CD4-positive, alpha-beta memory T cell (primary cell): ENCODE measurements around the gene FAM217B. TPM values are rescaled to one million over a fixed set of nuclear protein-coding genes. Genes with fewer than 3 reads are reported as not detected.

Source experiments
- CTCF ChIA-PET: fragments of 350-600 bp; sonication (Branson Sonifier 250); formaldehyde crosslinking; loops from one replicate; lab custom pipeline; 2021; ENCODE audit warnings: inconsistent platforms; ENCODE audit not compliant: partially characterized antibody; lab: Charles Lee
- POLR2A ChIA-PET: fragments of 350-600 bp; sonication (Branson Sonifier 250); formaldehyde crosslinking; loops from one replicate; lab custom pipeline; 2021; ENCODE audit not compliant: partially characterized antibody; lab: Charles Lee
- DNase-seq, 5 donors: peaks; one replicate each; pipeline versions ENCODE4 v3.0.0 to v3.0.0-alpha.2; 2020 to 2022; ENCODE audit warnings: mixed read lengths in 1 of 5
- H3K27ac ChIP-seq: one replicate; pipeline ENCODE4 v1.7.0; 2013; ENCODE audit warnings: low read depth, low read length
- H3K27me3 ChIP-seq: 2 replicates; pipeline ENCODE4 v1.7.0; 2013; ENCODE audit warnings: mild to moderate bottlenecking, low read length, moderate library complexity; ENCODE audit not compliant: insufficient read depth
- H3K36me3 ChIP-seq: 2 replicates; pipeline ENCODE4 v1.7.0; 2013; ENCODE audit warnings: mild to moderate bottlenecking, low read length, moderate library complexity; ENCODE audit not compliant: insufficient read depth
- H3K4me1 ChIP-seq: 2 replicates; pipeline ENCODE4 v1.7.0; 2013; ENCODE audit warnings: mild to moderate bottlenecking, low read length, moderate library complexity; ENCODE audit not compliant: insufficient read depth
- H3K4me3 ChIP-seq, 2 donors: one replicate each; pipeline ENCODE4 v1.7.0; 2013; ENCODE audit warnings: low read length in 2 of 2, mild to moderate bottlenecking in 1 of 2
- H3K9me3 ChIP-seq, 2 donors: one replicate each; pipeline ENCODE4 v1.7.0; 2013; ENCODE audit warnings: low read length in 2 of 2, control low read depth in 1 of 2; ENCODE audit not compliant: control insufficient read depth in 1 of 2
- H3K27ac Mint-ChIP-seq, 7 donors: one replicate each; pipeline ENCODE4 v1.8.0; 2020 to 2021; ENCODE audit warnings: mixed read lengths in 7 of 7, mild to moderate bottlenecking in 6 of 7, inconsistent platforms in 3 of 7, moderate library complexity in 3 of 7
- H3K27me3 Mint-ChIP-seq, 2 donors: one replicate each; pipeline ENCODE4 v1.8.0; 2020 to 2021; ENCODE audit warnings: mixed read lengths in 2 of 2
- H3K36me3 Mint-ChIP-seq, 2 donors: one replicate each; pipeline ENCODE4 v1.8.0; 2020 to 2021; ENCODE audit warnings: mixed read lengths in 2 of 2, inconsistent platforms in 1 of 2, mild to moderate bottlenecking in 1 of 2
- H3K4me1 Mint-ChIP-seq, 4 donors: one replicate each; pipeline ENCODE4 v1.8.0; 2020 to 2021; ENCODE audit warnings: mixed read lengths in 4 of 4, mild to moderate bottlenecking in 1 of 4
- H3K4me3 Mint-ChIP-seq, 8 donors: one replicate each; pipeline ENCODE4 v1.8.0; 2020 to 2021; ENCODE audit warnings: mixed read lengths in 8 of 8, mild to moderate bottlenecking in 7 of 8, moderate library complexity in 6 of 8, inconsistent platforms in 3 of 8
- H3K9me3 Mint-ChIP-seq, 8 donors: one replicate each; pipeline ENCODE4 v1.8.0; 2020 to 2021; ENCODE audit warnings: mixed read lengths in 8 of 8, mild to moderate bottlenecking in 5 of 8, inconsistent platforms in 3 of 8, moderate library complexity in 1 of 8
- intact Hi-C: fragments of 100-400 bp; cut with micrococcal nuclease; formaldehyde crosslinking; loops from one replicate; pipeline ENCODE4 v1.15.1; 2023
- polyA plus RNA-seq, 2 donors: library from polyadenylated mRNA; unstranded; fragments of 300-500 nt; fragmentation: Illumina TruSeq; gene quantifications; one replicate each; pipeline ENCODE4 v1.2.3, GENCODE V29; 2021
- total RNA-seq, 2 experiments: library from RNA; stranded (reverse); gene quantifications; one replicate each; pipeline ENCODE4 v1.2.3, GENCODE V29; 2021

The FAM217B gene
- total and polyA plus RNA-seq, 4 experiments from 2014 or later, result 13.4 to 44.1 (median 34.3) TPM

- no peak overlapping the region for H3K27ac Mint-ChIP-seq
- no peak for DNase-seq
- CTCF ChIA-PET, result no interaction called here
Measured at GRCh38 chr20:59994697-59995122, 54.5 kb downstream of the FAM217B start.

GRCh38 chr20:59996108-59996507, 55.9 kb downstream of the FAM217B start:
- Histone ChIP-seq H3K4me3 (no peak overlapping the region), H3K9me3 (no peaks in the 10 kb centered on the region), H3K27me3 (no peaks in the 10 kb centered on the region), H3K27ac (no peak overlapping the region), H3K4me1 (no peaks in the 10 kb centered on the region), H3K36me3 (no peaks in the 10 kb centered on the region)
- no peaks in the 10 kb centered on the region for H3K4me1 Mint-ChIP-seq
- H3K27ac Mint-ChIP-seq, result no peak overlapping the region
- no peak for DNase-seq
- ChIA-PET POLR2A (no interaction called here), CTCF (interaction anchor here (1.0 kb wide), 1 partner anchor 62 kb away, joined by 4 read pairs; no protein-coding TSS in a partner anchor)
- no peaks in the 10 kb centered on the region for H3K9me3 Mint-ChIP-seq
- peaks cover 0 to 47% of the 10 kb centered on the region in 2 donors for H3K36me3 Mint-ChIP-seq
- H3K4me3 Mint-ChIP-seq, result no peak overlapping the region
- intact Hi-C loops, result no loop called here
- peaks cover 2 to 3% of the 10 kb centered on the region in 2 donors for H3K27me3 Mint-ChIP-seq

More at GRCh38 chr20:59994697-59995122, 54.5 kb downstream of the FAM217B start:
- H3K4me3 Mint-ChIP-seq, result no peak overlapping the region
- no peaks in the 10 kb centered on the region for H3K9me3 Mint-ChIP-seq
- H3K36me3 ChIP-seq, result no peaks in the 10 kb centered on the region
- no peak overlapping the region for H3K27ac ChIP-seq
- H3K4me1 ChIP-seq, result no peaks in the 10 kb centered on the region
- H3K4me3 ChIP-seq, result no peak overlapping the region
- intact Hi-C loops, result no loop called here
- H3K36me3 Mint-ChIP-seq, result peaks cover 0 to 44% of the 10 kb centered on the region in 2 donors
- H3K27me3 Mint-ChIP-seq, result peaks cover 2 to 3% of the 10 kb centered on the region in 2 donors
- no peaks in the 10 kb centered on the region for H3K9me3 ChIP-seq
- no peaks in the 10 kb centered on the region for H3K4me1 Mint-ChIP-seq
- no peaks in the 10 kb centered on the region for H3K27me3 ChIP-seq
- POLR2A ChIA-PET, result no interaction called here

GRCh38 chr20:59997896-59998295, 57.7 kb downstream of the FAM217B start:
- Histone ChIP-seq H3K4me1 (no peaks in the 10 kb centered on the region), H3K36me3 (no peaks in the 10 kb centered on the region), H3K27ac (no peak overlapping the region), H3K27me3 (no peaks in the 10 kb centered on the region), H3K4me3 (no peak overlapping the region), H3K9me3 (no peaks in the 10 kb centered on the region)
- Mint-ChIP-seq H3K36me3 (peaks cover 0 to 45% of the 10 kb centered on the region in 2 donors), H3K27me3 (peaks cover 2 to 3% of the 10 kb centered on the region in 2 donors), H3K27ac (no peak overlapping the region), H3K4me3 (no peak overlapping the region), H3K9me3 (no peaks in the 10 kb centered on the region), H3K4me1 (no peaks in the 10 kb centered on the region)
- DNase-seq, result no peak
- POLR2A ChIA-PET, result no interaction called here
- intact Hi-C loops, result no loop called here
- CTCF ChIA-PET, result interaction anchor here (1.5 kb wide), 1 partner anchor 12 kb away, joined by 5 read pairs; no protein-coding TSS in a partner anchor

Other genes starting within 250 kb of the FAM217B start
- gene SYCP2, start 6.8 kb upstream of the FAM217B start, total RNA-seq, result 1 to 10 TPM; 4.0 to 5.4 TPM
- gene SYCP2, start 6.8 kb upstream of the FAM217B start, polyA plus RNA-seq, result 1 to 10 TPM in 1 of 2 donors, under 1 TPM in 1; 0.91 to 1.6 TPM
- 10 to 100 TPM; 13.2 to 15.0 TPM for gene PPP1R3D, start 84 bp upstream of the FAM217B start, total RNA-seq
- gene PPP1R3D, start 84 bp upstream of the FAM217B start, polyA plus RNA-seq, result 1 to 10 TPM; 2.2 to 2.8 TPM
- gene CDH26, start 18.0 kb downstream of the FAM217B start, total RNA-seq, result 1 to 10 TPM; 4.1 to 4.4 TPM
- under 1 TPM in 1 of 2 donors, not detected in 1; 0.55 TPM for gene CDH26, start 18.0 kb downstream of the FAM217B start, polyA plus RNA-seq